Neutrophil (primary cell): ENCODE results near the gene TMPRSS11F.
"Not testable (repeated sequence)": the region's sequence is repeated elsewhere in the genome, so short reads cannot be mapped to it uniquely, and the experiment has no call there.

ENCODE experiments used
- H3K27ac ChIP-seq: fragments of 200-600 bp; sonication (generic); 2 replicates; pipeline ENCODE4 v1.5.1; 2016; ENCODE audit warnings: mild to moderate bottlenecking, moderate library complexity
- H3K27me3 ChIP-seq: fragments of 200-600 bp; sonication (generic); 2 replicates; pipeline ENCODE4 v1.6.0; 2016; ENCODE audit warnings: mild to moderate bottlenecking
- H3K36me3 ChIP-seq: fragments of 200-600 bp; sonication (generic); 2 replicates; pipeline ENCODE4 v1.5.1; 2017
- H3K4me1 ChIP-seq, 2 experiments: fragments of 200-600 bp in 1 of 2; sonication (generic) in 1 of 2; 1 replicate in 1 of 2; 2 replicates in 1 of 2; pipeline versions ENCODE4 v1.5.1 to v1.6.1; 2013 to 2016; ENCODE audit warnings: low read depth in 1 of 2, low read length in 1 of 2, mild to moderate bottlenecking in 1 of 2, moderate library complexity in 1 of 2; ENCODE audit not compliant: control insufficient read depth in 1 of 2, insufficient read depth in 1 of 2
- H3K4me3 ChIP-seq, 2 experiments: fragments of 200-600 bp in 1 of 2; sonication (generic) in 1 of 2; 1 replicate in 1 of 2; 2 replicates in 1 of 2; pipeline ENCODE4 v1.5.1; 2013 to 2016; ENCODE audit warnings: low read depth in 1 of 2, low read length in 1 of 2, mild to moderate bottlenecking in 1 of 2, moderate library complexity in 1 of 2
- H3K9me3 ChIP-seq: fragments of 200-600 bp; sonication (generic); 2 replicates; pipeline ENCODE4 v1.5.1; 2016
- CTCF ChIP-seq: fragments of 200-600 bp; sonication (generic); IDR thresholded peaks from 2 replicates; pipeline ENCODE4 v1.5.1; 2016; ENCODE audit warnings: antibody characterized with exemption

Gene TMPRSS11F

DNA sequence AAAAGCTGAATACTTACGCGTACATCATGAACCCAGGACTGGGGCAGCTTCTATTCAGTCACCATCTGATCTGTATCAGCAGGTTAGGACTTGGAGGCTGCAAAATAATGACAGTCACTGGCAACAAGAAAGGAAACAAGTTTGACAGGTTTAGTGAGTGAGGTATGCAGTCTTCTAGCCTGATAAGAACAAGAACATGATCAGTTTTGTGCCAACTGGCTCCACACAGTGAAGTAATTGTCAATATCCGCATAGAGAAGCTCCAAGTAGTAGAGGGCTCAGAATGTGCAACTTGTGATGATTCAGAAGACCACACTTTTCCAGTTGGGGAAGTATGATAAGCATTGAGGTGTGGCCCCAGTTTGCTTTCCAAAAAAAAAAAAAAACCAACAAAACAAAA, at the start of gene TMPRSS11F:
TMPRSS11F (minus strand) TSS at position 77 of the 400 bp plus-strand sequence; CDS start at position 28, 49 bp downstream.
- Histone ChIP-seq H3K4me1 (no peaks in the 10 kb centered on the region), H3K36me3 (no peaks in the 10 kb centered on the region), H3K9me3 (no peaks in the 10 kb centered on the region), H3K4me3 (no peak within 1 kb of the TSS), H3K27me3 (no peaks in the 10 kb centered on the region), H3K27ac (no peak within 1 kb of the TSS)
- TF ChIP-seq CTCF, result no peak

GRCh38 chr4:68176904-68177303, 47.2 kb upstream of the TMPRSS11F start:
- H3K9me3 ChIP-seq, result no peaks in the 10 kb centered on the region
- no peaks in the 10 kb centered on the region for H3K4me1 ChIP-seq
- no peak overlapping the region for H3K27ac ChIP-seq
- H3K36me3 ChIP-seq, result no peaks in the 10 kb centered on the region
- no peaks in the 10 kb centered on the region for H3K27me3 ChIP-seq
- no peak overlapping the region for H3K4me3 ChIP-seq
- TF ChIP-seq CTCF, result no peak

DNA sequence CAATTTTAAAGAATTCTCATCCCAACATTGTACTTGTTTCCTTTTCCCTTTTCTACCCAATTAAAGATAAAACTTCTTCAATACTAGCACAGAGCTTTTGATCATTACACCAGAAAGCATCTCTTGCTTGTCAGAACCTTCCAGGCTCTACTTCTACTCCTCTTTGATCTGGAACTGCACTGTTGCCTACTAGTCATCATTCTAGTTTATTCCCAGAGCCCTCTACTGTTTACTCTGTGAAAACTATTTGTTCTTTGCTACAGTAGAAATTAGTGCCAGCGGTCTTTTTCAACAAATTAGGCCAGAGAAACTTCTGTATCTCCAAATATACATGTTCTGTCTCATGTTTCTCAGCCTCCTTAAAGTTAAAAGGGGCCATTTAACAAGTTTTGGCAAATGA, 46.8 kb upstream of the TMPRSS11F start:
- H3K27me3 ChIP-seq, result no peaks in the 10 kb centered on the region
- H3K36me3 ChIP-seq, result no peaks in the 10 kb centered on the region
- no peak for TF ChIP-seq CTCF
- no peaks in the 10 kb centered on the region for H3K9me3 ChIP-seq
- no peaks in the 10 kb centered on the region for H3K4me1 ChIP-seq
- no peak overlapping the region for H3K27ac ChIP-seq
- H3K4me3 ChIP-seq, result no peak overlapping the region

DNA sequence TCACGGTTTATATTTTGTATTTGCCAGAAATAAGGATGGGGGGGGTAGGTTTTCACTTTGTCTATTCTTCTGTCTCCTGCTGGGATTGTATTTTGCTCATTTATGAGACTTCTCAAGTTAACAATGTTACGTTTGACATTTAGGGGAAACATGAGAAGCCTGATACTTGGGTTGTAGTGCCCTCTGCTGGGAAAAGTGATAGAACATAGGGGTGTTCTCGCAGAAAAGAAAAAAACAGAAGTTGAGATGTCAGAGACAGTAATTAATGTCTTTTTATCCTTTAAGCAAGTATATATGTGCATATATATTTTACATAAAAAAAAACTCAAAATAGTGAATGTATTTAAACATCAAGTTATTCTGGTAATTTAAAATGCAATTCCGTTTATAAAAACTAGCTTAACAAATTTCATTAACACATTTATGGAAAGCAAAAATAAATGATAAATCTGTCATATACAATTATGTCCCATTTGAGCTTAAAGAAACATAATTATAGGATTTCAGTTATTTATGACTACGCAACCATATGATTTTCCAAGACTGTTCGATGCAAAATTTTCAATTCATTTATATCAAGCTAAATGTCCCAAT, 46.0 kb upstream of the TMPRSS11F start:
- Histone ChIP-seq H3K27me3 (no peaks in the 10 kb centered on the region), H3K4me3 (no peak overlapping the region), H3K36me3 (no peaks in the 10 kb centered on the region), H3K27ac (no peak overlapping the region), H3K9me3 (no peaks in the 10 kb centered on the region), H3K4me1 (no peaks in the 10 kb centered on the region)
- no peak for TF ChIP-seq CTCF

GRCh38 chr4:68174389-68174788, 44.7 kb upstream of the TMPRSS11F start:
- not testable (repeated sequence) for H3K27ac ChIP-seq, H3K4me3 ChIP-seq, H3K27me3 ChIP-seq, H3K36me3 ChIP-seq, H3K4me1 ChIP-seq, H3K9me3 ChIP-seq

DNA sequence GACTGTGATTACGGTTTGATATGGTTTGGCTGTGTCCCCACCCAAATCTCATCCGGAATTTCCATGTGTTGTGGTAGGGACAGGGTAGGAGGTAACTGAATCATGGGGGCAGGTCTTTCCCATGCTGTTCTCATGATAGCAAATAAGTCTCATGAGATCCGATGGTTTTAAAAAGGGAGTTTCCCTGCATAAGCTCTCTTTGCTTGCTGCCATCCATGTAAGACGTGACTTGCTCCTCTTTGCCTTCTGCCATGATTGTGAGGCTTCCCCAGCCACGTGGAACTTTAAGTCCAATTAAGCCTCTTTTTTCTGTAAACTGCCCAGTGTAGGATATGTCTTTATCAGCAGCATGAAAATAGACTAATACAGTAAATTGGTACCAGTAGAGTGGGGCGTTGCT, 42.5 kb upstream of the TMPRSS11F start:
- H3K27ac ChIP-seq, H3K36me3 ChIP-seq, H3K27me3 ChIP-seq, H3K4me1 ChIP-seq, H3K9me3 ChIP-seq, H3K4me3 ChIP-seq: not testable (repeated sequence)

DNA sequence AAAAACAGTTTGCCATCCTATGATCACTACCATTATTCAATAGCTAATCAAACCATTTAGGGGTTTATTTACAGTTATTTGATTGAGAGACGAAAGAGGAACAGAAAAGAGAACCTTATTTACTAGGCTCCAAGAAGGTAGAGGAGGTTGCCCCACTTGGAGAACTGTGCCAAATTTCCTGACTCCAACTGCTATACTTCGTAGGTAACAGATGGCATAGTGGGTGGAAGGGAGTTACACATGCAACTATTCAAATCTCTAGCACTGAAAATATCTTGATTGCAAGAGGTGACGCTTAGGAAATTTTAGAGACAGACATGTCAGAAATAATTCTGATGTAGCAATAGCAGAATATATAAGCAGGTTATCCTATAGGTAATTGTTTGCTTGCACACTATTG, 38.0 kb upstream of the TMPRSS11F start:
- no peak for TF ChIP-seq CTCF

More for the DNA sequence above, 38.0 kb upstream of the TMPRSS11F start:
- no peak overlapping the region for H3K27ac ChIP-seq
- H3K4me3 ChIP-seq, result no peak overlapping the region
- peaks cover 5% of the 10 kb centered on the region for H3K27me3 ChIP-seq
- no peaks in the 10 kb centered on the region for H3K4me1 ChIP-seq
- no peaks in the 10 kb centered on the region for H3K9me3 ChIP-seq
- H3K36me3 ChIP-seq, result no peaks in the 10 kb centered on the region
